Measurements from ENCODE around the gene DCST2. TPM values are rescaled to one million over a fixed set of nuclear protein-coding genes. Genes with fewer than 3 reads are reported as not detected.
A peak's percentile ranks its signal among the peaks of the same experiment; 100 is the strongest.
"Not testable (repeated sequence)": the region's sequence is repeated elsewhere in the genome, so short reads cannot be mapped to it uniquely, and the experiment has no call there.

Gene DCST2
- total and polyA plus RNA-seq, 5 experiments from 2014 or later: 0.83 to 1.1 TPM; not detected in 3

GRCh38 chr1:154998201-154998780 lies 35.3 kb downstream of the DCST2 start:
- ATAC-seq (no peak), DNase-seq (no peak)
- H3K27ac Mint-ChIP-seq: peak overlapping the region in 1 of 10 donors; percentile 89
- peaks cover 16 to 47% (median 32%) of the 10 kb centered on the region in 4 donors for H3K4me1 Mint-ChIP-seq
- H3K4me3 Mint-ChIP-seq: peak overlapping the region in 7 of 10 donors; percentile 30 to 91 (median 39)
- no peaks in the 10 kb centered on the region for H3K9me3 Mint-ChIP-seq
- no peaks in the 10 kb centered on the region for H3K36me3 Mint-ChIP-seq
- H3K27me3 Mint-ChIP-seq: peaks cover 0 to 12% (median 0%) of the 10 kb centered on the region in 5 donors
- POLR2A ChIA-PET: interaction anchor here (0.6 to 4.2 kb wide), 10 partner anchors 8 to 70 kb away, joined by 3 to 29 read pairs (median 12); partner anchors contain the start of genes CKS1B, FLAD1, PBXIP1 and PMVK

- Mint-ChIP-seq H3K9me3 (no peaks in the 10 kb centered on the region), H3K27me3 (peaks cover 0 to 12% (median 0%) of the 10 kb centered on the region in 5 donors), H3K4me3 (peak overlapping the region in 5 of 10 donors; percentile 8 to 37 (median 26)), H3K27ac (peak overlapping the region in 1 of 10 donors; percentile 11), H3K4me1 (peaks cover 13 to 38% (median 30%) of the 10 kb centered on the region in 4 donors), H3K36me3 (peaks cover 0 to 2% (median 0%) of the 10 kb centered on the region in 3 donors)
- DNase-seq: no peak
- no peak for ATAC-seq
- POLR2A ChIA-PET: interaction anchor here (0.5 to 2.4 kb wide), 6 partner anchors 14 to 504 kb away, joined by 3 to 8 read pairs (median 4); partner anchors contain the start of genes FLAD1 and PYGO2
Observed at GRCh38 chr1:154996966-154997701, 36.4 kb downstream of the DCST2 start.

GRCh38 chr1:154995301-154995983 lies 38.1 kb downstream of the DCST2 start:
- not testable (repeated sequence) for DNase-seq, H3K36me3 Mint-ChIP-seq, H3K4me3 Mint-ChIP-seq, H3K9me3 Mint-ChIP-seq, ATAC-seq
- Mint-ChIP-seq H3K27ac (peak overlapping the region in 1 of 10 donors; percentile 4), H3K4me1 (peaks cover 13 to 33% (median 29%) of the 10 kb centered on the region in 4 donors), H3K27me3 (peaks cover 0 to 12% (median 0%) of the 10 kb centered on the region in 5 donors)
- POLR2A ChIA-PET: interaction anchor here (0.6 to 2.4 kb wide), 7 partner anchors 12 to 715 kb away, joined by 3 to 8 read pairs (median 5); partner anchors contain the start of genes FLAD1 and PYGO2

GRCh38 chr1:154994591-154994990 lies 39.0 kb downstream of the DCST2 start:
- Mint-ChIP-seq H3K4me3 (no peak overlapping the region), H3K4me1 (peaks cover 11 to 30% (median 27%) of the 10 kb centered on the region in 4 donors), H3K36me3 (peaks cover 0 to 12% (median 3%) of the 10 kb centered on the region in 3 donors), H3K27ac (peak overlapping the region in 1 of 10 donors; percentile 48), H3K27me3 (peaks cover 0 to 12% (median 0%) of the 10 kb centered on the region in 5 donors), H3K9me3 (no peaks in the 10 kb centered on the region)
- DNase-seq (no peak), ATAC-seq (no peak)
- POLR2A ChIA-PET: interaction anchor here (0.7 to 3.1 kb wide), 7 partner anchors 8 to 132 kb away, joined by 3 to 25 read pairs (median 3); partner anchors contain the start of genes FLAD1 and PYGO2

GRCh38 chr1:154994269-154994587 lies 39.4 kb downstream of the DCST2 start:
- peaks cover 0 to 12% (median 0%) of the 10 kb centered on the region in 5 donors for H3K27me3 Mint-ChIP-seq
- no peak for DNase-seq
- no peak overlapping the region for H3K27ac Mint-ChIP-seq
- H3K4me3 Mint-ChIP-seq: no peak overlapping the region
- ATAC-seq: no peak
- no peaks in the 10 kb centered on the region for H3K9me3 Mint-ChIP-seq
- POLR2A ChIA-PET: interaction anchor here (0.6 to 3.1 kb wide), 9 partner anchors 8 to 619 kb away, joined by 3 to 25 read pairs (median 3); partner anchors contain the start of genes FLAD1, PMVK and PYGO2
- H3K4me1 Mint-ChIP-seq: peaks cover 11 to 33% (median 29%) of the 10 kb centered on the region in 4 donors
- H3K36me3 Mint-ChIP-seq: peaks cover 0 to 16% (median 3%) of the 10 kb centered on the region in 3 donors

GRCh38 chr1:154993572-154994268 lies 39.9 kb downstream of the DCST2 start, which contains the start of gene LENEP:
Gene LENEP, plus strand, starts transcription at chr1:154993586. Its CDS starts 22 bp downstream, at chr1:154993608.
- peaks cover 0 to 12% (median 0%) of the 10 kb centered on the region in 5 donors for H3K27me3 Mint-ChIP-seq
- no peak for DNase-seq
- peaks cover 12 to 32% (median 29%) of the 10 kb centered on the region in 4 donors for H3K4me1 Mint-ChIP-seq
- H3K27ac Mint-ChIP-seq: peak within 1 kb of the TSS in 1 of 10 donors; percentile 40
- H3K9me3 Mint-ChIP-seq: no peaks in the 10 kb centered on the region
- no peak within 1 kb of the TSS for H3K4me3 Mint-ChIP-seq
- peaks cover 0 to 21% (median 3%) of the 10 kb centered on the region in 3 donors for H3K36me3 Mint-ChIP-seq
- no peak for ATAC-seq
- POLR2A ChIA-PET: interaction anchor here (0.6 to 3.1 kb wide), 9 partner anchors 8 to 619 kb away, joined by 3 to 25 read pairs (median 3); partner anchors contain the start of genes FLAD1, PMVK and PYGO2

GRCh38 chr1:154992721-154993571 lies 40.6 kb downstream of the DCST2 start:
- POLR2A ChIA-PET: interaction anchor here (1.1 to 3.1 kb wide), 4 partner anchors 8 to 56 kb away, joined by 3 to 25 read pairs (median 4); partner anchors contain the start of genes FLAD1 and PMVK
- Mint-ChIP-seq H3K9me3 (no peaks in the 10 kb centered on the region), H3K4me1 (peaks cover 12 to 29% (median 25%) of the 10 kb centered on the region in 4 donors), H3K36me3 (peaks cover 0 to 28% (median 3%) of the 10 kb centered on the region in 3 donors), H3K4me3 (no peak overlapping the region), H3K27ac (no peak overlapping the region), H3K27me3 (peaks cover 0 to 12% (median 0%) of the 10 kb centered on the region in 5 donors)
- ATAC-seq: no peak
- no peak for DNase-seq

GRCh38 chr1:154990276-154990675 lies 43.3 kb downstream of the DCST2 start:
- H3K4me3 Mint-ChIP-seq: no peak overlapping the region
- H3K36me3 Mint-ChIP-seq: peaks cover 0 to 39% (median 3%) of the 10 kb centered on the region in 3 donors
- POLR2A ChIA-PET: interaction anchor here (0.6 to 1.6 kb wide), 5 partner anchors 9 to 54 kb away, joined by 3 to 4 read pairs (median 3); partner anchors contain the start of genes PBXIP1 and PMVK
- no peaks in the 10 kb centered on the region for H3K9me3 Mint-ChIP-seq
- H3K4me1 Mint-ChIP-seq: peaks cover 9 to 25% (median 15%) of the 10 kb centered on the region in 4 donors
- ATAC-seq (no peak), DNase-seq (no peak)
- H3K27me3 Mint-ChIP-seq: no peaks in the 10 kb centered on the region
- H3K27ac Mint-ChIP-seq: no peak overlapping the region

GRCh38 chr1:154989195-154989860 lies 44.3 kb downstream of the DCST2 start:
- DNase-seq: no peak
- Mint-ChIP-seq H3K9me3 (no peaks in the 10 kb centered on the region), H3K4me3 (no peak overlapping the region), H3K27ac (peak overlapping the region in 2 of 10 donors; percentile 79 to 88), H3K36me3 (peaks cover 0 to 42% (median 3%) of the 10 kb centered on the region in 3 donors), H3K27me3 (no peaks in the 10 kb centered on the region), H3K4me1 (peaks cover 9 to 31% (median 15%) of the 10 kb centered on the region in 4 donors)
- no peak for ATAC-seq
- POLR2A ChIA-PET: interaction anchor here (0.9 to 1.6 kb wide), 3 partner anchors 33 to 53 kb away, joined by 3 to 4 read pairs (median 3); partner anchors contain the start of genes PBXIP1 and PMVK

Measured in naive thymus-derived CD8-positive, alpha-beta T cell (primary cell).